ENCODE results near the gene POLR2B.

Gene POLR2B

GRCh38 chr4:57061395-57061794 lies 82.7 kb downstream of the POLR2B start:
- no peak overlapping the region for H3K27ac ChIP-seq (ENCODE audit: extremely low read depth, low read depth, low read length)
- POLR2A ChIA-PET, result no interaction called here

GRCh38 chr4:57063518-57063917 lies 84.8 kb downstream of the POLR2B start:
- no peaks in the 10 kb centered on the region for H3K9me3 ChIP-seq (ENCODE audit: control insufficient read depth, insufficient read depth, low read depth, low read length)
- ChIA-PET CTCF (no interaction called here), POLR2A (no interaction called here)
- no peak overlapping the region for H3K4me3 ChIP-seq (ENCODE audit: low read depth, low read length)
- H3K36me3 ChIP-seq (ENCODE audit: control insufficient read depth in 2 of 2, insufficient read depth in 1 of 2, low read length in 2 of 2), result no peaks in the 10 kb centered on the region
- H3K27ac ChIP-seq (ENCODE audit: extremely low read depth, low read depth, low read length), result no peak overlapping the region
- TF ChIP-seq ZFP3 (tag by site-specific recombination; IDR thresholded peaks at IDR 0.05; ENCODE audit: low read depth) (no peak), FEZF1 (tag by site-specific recombination; IDR thresholded peaks at IDR 0.05) (peak; percentile 56; the same call in 1 of the 2 replicates), PRDM6 (tag by site-specific recombination; IDR thresholded peaks at IDR 0.05) (peak; percentile 7; the same call in 1 of the 2 replicates), ZNF292 (tag by site-specific recombination; IDR thresholded peaks at IDR 0.05; ENCODE audit: borderline replicate concordance, low read depth) (no peak), ZNF184 (tag by site-specific recombination; IDR thresholded peaks at IDR 0.05) (no peak)
- H3K4me1 ChIP-seq (ENCODE audit: control insufficient read depth, insufficient read depth, low read length), result peaks cover 11% of the 10 kb centered on the region

More at GRCh38 chr4:57061395-57061794, 82.7 kb downstream of the POLR2B start:
- CTCF ChIA-PET, result no interaction called here
- H3K4me3 ChIP-seq (ENCODE audit: low read depth, low read length), result no peak overlapping the region
- TF ChIP-seq ZFHX2 (tag by site-specific recombination; conservative IDR thresholded peaks at IDR 0.05) (peak; percentile 47), ZNF292 (tag by site-specific recombination; IDR thresholded peaks at IDR 0.05; ENCODE audit: borderline replicate concordance, low read depth) (no peak), ZBTB48 (tag by site-specific recombination; IDR thresholded peaks at IDR 0.05) (no peak), INSM2 (tag by site-specific recombination; IDR thresholded peaks at IDR 0.05) (no peak), ELK4 (IDR thresholded peaks at IDR 0.05; ENCODE audit: borderline replicate concordance, low read depth, low read length) (no peak)
- peaks cover 11% of the 10 kb centered on the region for H3K4me1 ChIP-seq (ENCODE audit: control insufficient read depth, insufficient read depth, low read length)
- no peaks in the 10 kb centered on the region for H3K9me3 ChIP-seq (ENCODE audit: control insufficient read depth, insufficient read depth, low read depth, low read length)
- H3K36me3 ChIP-seq (ENCODE audit: control insufficient read depth in 2 of 2, insufficient read depth in 1 of 2, low read length in 2 of 2), result no peaks in the 10 kb centered on the region

GRCh38 chr4:57064120-57064519 lies 85.4 kb downstream of the POLR2B start:
- ChIA-PET POLR2A (no interaction called here), CTCF (no interaction called here)
- Histone ChIP-seq H3K4me3 (ENCODE audit: low read depth, low read length) (no peak overlapping the region), H3K4me1 (ENCODE audit: control insufficient read depth, insufficient read depth, low read length) (peaks cover 11% of the 10 kb centered on the region), H3K9me3 (ENCODE audit: control insufficient read depth, insufficient read depth, low read depth, low read length) (no peaks in the 10 kb centered on the region), H3K27ac (ENCODE audit: extremely low read depth, low read depth, low read length) (no peak overlapping the region), H3K36me3 (ENCODE audit: control insufficient read depth in 2 of 2, insufficient read depth in 1 of 2, low read length in 2 of 2) (no peaks in the 10 kb centered on the region)
- TF ChIP-seq TSHZ1 (tag by site-specific recombination; IDR thresholded peaks at IDR 0.05; ENCODE audit: borderline replicate concordance) (no peak), ZNF433 (tag by site-specific recombination; IDR thresholded peaks at IDR 0.05; ENCODE audit: low read depth) (no peak), ZNF792 (tag by site-specific recombination; IDR thresholded peaks at IDR 0.05) (no peak), ZNF354C (tag by site-specific recombination; IDR thresholded peaks at IDR 0.05; ENCODE audit: borderline replicate concordance, low read depth) (no peak), GLIS1 (tag by site-specific recombination; IDR thresholded peaks at IDR 0.05) (0 out of 2 replicates have a peak, but pooled peaks have one; percentile 5)
